ENCODE measurements around the gene ZNF138.
"Not testable (repeated sequence)": the region's sequence is repeated elsewhere in the genome, so short reads cannot be mapped to it uniquely, and the experiment has no call there.

Gene ZNF138

GRCh38 chr7:64838691-64839090, 44.5 kb downstream of the ZNF138 start:
- DNase-seq (ENCODE audit: low read depth): no peak

GRCh38 chr7:64839910-64840309, 45.7 kb downstream of the ZNF138 start:
- no peak for DNase-seq (ENCODE audit: low read depth)

GRCh38 chr7:64849250-64849923, 55.2 kb downstream of the ZNF138 start:
- no peak for DNase-seq (ENCODE audit: low read depth)

- no peak for DNase-seq (ENCODE audit: low read depth)
Measured at GRCh38 chr7:64849924-64850499, 55.8 kb downstream of the ZNF138 start.

GRCh38 chr7:64853679-64854078, 59.5 kb downstream of the ZNF138 start:
- no peak for DNase-seq (ENCODE audit: low read depth)

- no peak for DNase-seq (ENCODE audit: low read depth)
Measured at GRCh38 chr7:64854969-64855368, 60.7 kb downstream of the ZNF138 start.

GRCh38 chr7:64863021-64863420, 68.8 kb downstream of the ZNF138 start:
- no peak for DNase-seq (ENCODE audit: low read depth)

- not testable (repeated sequence) for DNase-seq (ENCODE audit: low read depth)
Measured at GRCh38 chr7:64863530-64863929, 69.3 kb downstream of the ZNF138 start.

GRCh38 chr7:64863969-64864368, 69.7 kb downstream of the ZNF138 start:
- DNase-seq (ENCODE audit: low read depth): no peak

- no peak for DNase-seq (ENCODE audit: low read depth)
Measured at GRCh38 chr7:64867863-64868440, 73.7 kb downstream of the ZNF138 start.

GRCh38 chr7:64868499-64868898, 74.3 kb downstream of the ZNF138 start:
- DNase-seq (ENCODE audit: low read depth): no peak

GRCh38 chr7:64869121-64869725, 75.0 kb downstream of the ZNF138 start:
- DNase-seq (ENCODE audit: low read depth): no peak

- DNase-seq (ENCODE audit: low read depth): no peak
Measured at GRCh38 chr7:64869912-64870562, 75.8 kb downstream of the ZNF138 start.

- DNase-seq (ENCODE audit: low read depth): no peak
Measured at GRCh38 chr7:64870656-64871055, 76.4 kb downstream of the ZNF138 start.

GRCh38 chr7:64871761-64872160, 77.5 kb downstream of the ZNF138 start:
- DNase-seq (ENCODE audit: low read depth): no peak

- DNase-seq (ENCODE audit: low read depth): no peak
Measured at GRCh38 chr7:64872351-64873154, 78.3 kb downstream of the ZNF138 start.

GRCh38 chr7:64873155-64873500, 78.9 kb downstream of the ZNF138 start:
- DNase-seq (ENCODE audit: low read depth): no peak

GRCh38 chr7:64873517-64873916, 79.3 kb downstream of the ZNF138 start:
- no peak for DNase-seq (ENCODE audit: low read depth)

GRCh38 chr7:64874114-64874513, 79.9 kb downstream of the ZNF138 start:
- no peak for DNase-seq (ENCODE audit: low read depth)

GRCh38 chr7:64874562-64875250, 80.5 kb downstream of the ZNF138 start:
- DNase-seq (ENCODE audit: low read depth): no peak

GRCh38 chr7:64875258-64875657, 81.0 kb downstream of the ZNF138 start:
- DNase-seq (ENCODE audit: low read depth): no peak

Data from EH (cell line).